Ishikawa (cell line): ENCODE results near the gene MED26.

Experiments used
- CREB1 ChIP-seq: IDR thresholded peaks from 2 replicates; pipeline ENCODE4 v1.6.1; 2012; ENCODE audit warnings: low read depth
- EGR1 ChIP-seq: IDR thresholded peaks from 2 replicates; pipeline ENCODE4 v1.6.1; 2012
- EP300 ChIP-seq: IDR thresholded peaks from 2 replicates; pipeline ENCODE4 v1.6.1; 2012; ENCODE audit warnings: borderline replicate concordance
- FOXM1 ChIP-seq: IDR thresholded peaks from 2 replicates; pipeline ENCODE4 v1.6.1; 2012; ENCODE audit warnings: low read depth, borderline replicate concordance
- MAX ChIP-seq: IDR thresholded peaks from 2 replicates; pipeline ENCODE4 v1.6.1; 2012
- NFIC ChIP-seq: IDR thresholded peaks from 2 replicates; pipeline ENCODE4 v1.6.1; 2012
- RAD21 ChIP-seq: IDR thresholded peaks from 2 replicates; pipeline ENCODE4 v1.6.1; 2012; ENCODE audit warnings: low read depth
- REST ChIP-seq: IDR thresholded peaks from 2 replicates; pipeline ENCODE4 v1.6.1; 2012; ENCODE audit warnings: low read depth, mild to moderate bottlenecking
- TAF1 ChIP-seq: IDR thresholded peaks from 2 replicates; pipeline ENCODE4 v1.6.1; 2012; ENCODE audit warnings: low read depth, mild to moderate bottlenecking
- TCF12 ChIP-seq: IDR thresholded peaks from 2 replicates; pipeline ENCODE4 v1.6.1; 2012; ENCODE audit warnings: low read depth
- TEAD4 ChIP-seq: IDR thresholded peaks from 2 replicates; pipeline ENCODE4 v1.6.1; 2012
- USF1 ChIP-seq: IDR thresholded peaks from 2 replicates; pipeline ENCODE4 v1.6.1; 2012
- YY1 ChIP-seq: IDR thresholded peaks from 2 replicates; pipeline ENCODE4 v1.6.1; 2012; ENCODE audit warnings: low read depth
- ZBTB7A ChIP-seq: IDR thresholded peaks from 2 replicates; pipeline ENCODE4 v1.6.1; 2012; ENCODE audit warnings: low read depth

MED26 gene

GRCh38 chr19:16586477-16586871 lies 41.5 kb downstream of the MED26 start:
- TF ChIP-seq EGR1 (no peak), REST (no peak), USF1 (no peak), EP300 (no peak), TCF12 (no peak), FOXM1 (no peak)

- no peak for TF ChIP-seq ZBTB7A
- no peak for TF ChIP-seq YY1
- TF ChIP-seq REST: no peak
- TF ChIP-seq NFIC: no peak
- no peak for TF ChIP-seq RAD21
- TF ChIP-seq CREB1: no peak
Observed at GRCh38 chr19:16585808-16586476, 42.1 kb downstream of the MED26 start.

GRCh38 chr19:16585094-16585801 lies 42.8 kb downstream of the MED26 start:
- no peak for TF ChIP-seq USF1
- TF ChIP-seq YY1: no peak

- TF ChIP-seq MAX: peak; percentile 79
- TF ChIP-seq TEAD4: peak; percentile 5; the same call in 1 of the 2 replicates
- no peak for TF ChIP-seq EP300
- peak; percentile 53; the same call in 1 of the 2 replicates for TF ChIP-seq ZBTB7A
Observed at GRCh38 chr19:16584248-16585093, 43.5 kb downstream of the MED26 start.

GRCh38 chr19:16582486-16583261 lies 45.3 kb downstream of the MED26 start:
- TF ChIP-seq CREB1: no peak
- TF ChIP-seq YY1: no peak
- no peak for TF ChIP-seq EGR1
- no peak for TF ChIP-seq TAF1
- TF ChIP-seq REST: no peak
- no peak for TF ChIP-seq NFIC
- no peak for TF ChIP-seq EP300
- no peak for TF ChIP-seq ZBTB7A
- no peak for TF ChIP-seq RAD21
- no peak for TF ChIP-seq USF1
